ACC112 (cell line): ENCODE results near the gene RPTOR.
"Not testable (repeated sequence)": the region's sequence is repeated elsewhere in the genome, so short reads cannot be mapped to it uniquely, and the experiment has no call there.

Source experiments
- H2AFZ ChIP-seq: fragments of 200-600 bp; sonication (generic); one replicate; pipeline ENCODE4 v1.6.0; 2017; ENCODE audit warnings: antibody characterized with exemption, low read length; ENCODE audit not compliant: unreplicated experiment
- H3K27ac ChIP-seq: fragments of 200-600 bp; sonication (generic); 2 replicates; pipeline ENCODE4 v1.5.1; 2014; ENCODE audit warnings: low read depth, mild to moderate bottlenecking, antibody characterized with exemption, low read length, moderate library complexity
- H3K27me3 ChIP-seq: fragments of 200-600 bp; sonication (generic); 2 replicates; pipeline ENCODE4 v1.6.1; 2014; ENCODE audit warnings: mild to moderate bottlenecking, antibody characterized with exemption, low read length, moderate library complexity, mixed read lengths; ENCODE audit not compliant: insufficient read depth
- H3K36me3 ChIP-seq: fragments of 200-600 bp; sonication (generic); 2 replicates; pipeline ENCODE4 v1.6.1; 2016; ENCODE audit warnings: mild to moderate bottlenecking, antibody characterized with exemption, low read length, moderate library complexity, mixed read lengths; ENCODE audit not compliant: insufficient read depth
- H3K4me1 ChIP-seq: fragments of 200-600 bp; sonication (generic); one replicate; pipeline ENCODE4 v1.6.1; 2016; ENCODE audit warnings: low read length, mixed read lengths; ENCODE audit not compliant: insufficient read depth, unreplicated experiment, control insufficient read depth
- H3K4me3 ChIP-seq: fragments of 200-600 bp; sonication (generic); 2 replicates; pipeline ENCODE4 v1.5.1; 2014; ENCODE audit warnings: mild to moderate bottlenecking, low read depth, low read length
- H3K79me2 ChIP-seq: fragments of 200-600 bp; sonication (generic); one replicate; pipeline ENCODE4 v1.6.0; 2016; ENCODE audit warnings: low read length; ENCODE audit not compliant: control insufficient read depth, unreplicated experiment, insufficient read depth

RPTOR gene

DNA sequence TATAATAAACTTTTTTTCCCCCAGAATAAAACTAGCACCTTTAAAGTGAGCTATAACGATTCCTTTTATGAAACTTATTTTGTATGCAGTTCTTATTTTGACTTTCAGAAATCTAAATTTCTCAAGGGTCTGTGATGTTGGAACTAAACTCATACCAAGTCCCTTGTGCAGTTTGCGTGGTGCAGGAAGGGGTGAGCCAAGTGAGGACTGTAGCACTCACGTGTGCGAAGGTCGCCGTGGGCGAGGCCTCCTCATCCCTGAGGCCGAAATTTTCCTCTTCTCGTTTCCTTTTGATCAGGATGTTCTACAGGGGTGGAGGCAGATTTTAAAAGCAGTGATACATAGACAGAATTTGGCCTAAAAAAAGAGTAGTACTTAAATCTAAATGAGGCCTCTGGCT, 73.7 kb downstream of the RPTOR start:
- no peak overlapping the region for H3K27ac ChIP-seq
- no peak overlapping the region for H3K4me3 ChIP-seq
- no peak overlapping the region for H2AFZ ChIP-seq
- H3K4me1 ChIP-seq: peaks cover 9% of the 10 kb centered on the region
- peaks cover 45% of the 10 kb centered on the region for H3K79me2 ChIP-seq
- H3K27me3 ChIP-seq: no peaks in the 10 kb centered on the region
- H3K36me3 ChIP-seq: no peaks in the 10 kb centered on the region

GRCh38 chr17:80619535-80620235, 75.0 kb downstream of the RPTOR start:
- no peak overlapping the region for H3K27ac ChIP-seq
- H3K4me1 ChIP-seq: peaks cover 9% of the 10 kb centered on the region
- H3K79me2 ChIP-seq: peaks cover 37% of the 10 kb centered on the region
- no peak overlapping the region for H3K4me3 ChIP-seq
- no peaks in the 10 kb centered on the region for H3K27me3 ChIP-seq
- no peaks in the 10 kb centered on the region for H3K36me3 ChIP-seq
- no peak overlapping the region for H2AFZ ChIP-seq

DNA sequence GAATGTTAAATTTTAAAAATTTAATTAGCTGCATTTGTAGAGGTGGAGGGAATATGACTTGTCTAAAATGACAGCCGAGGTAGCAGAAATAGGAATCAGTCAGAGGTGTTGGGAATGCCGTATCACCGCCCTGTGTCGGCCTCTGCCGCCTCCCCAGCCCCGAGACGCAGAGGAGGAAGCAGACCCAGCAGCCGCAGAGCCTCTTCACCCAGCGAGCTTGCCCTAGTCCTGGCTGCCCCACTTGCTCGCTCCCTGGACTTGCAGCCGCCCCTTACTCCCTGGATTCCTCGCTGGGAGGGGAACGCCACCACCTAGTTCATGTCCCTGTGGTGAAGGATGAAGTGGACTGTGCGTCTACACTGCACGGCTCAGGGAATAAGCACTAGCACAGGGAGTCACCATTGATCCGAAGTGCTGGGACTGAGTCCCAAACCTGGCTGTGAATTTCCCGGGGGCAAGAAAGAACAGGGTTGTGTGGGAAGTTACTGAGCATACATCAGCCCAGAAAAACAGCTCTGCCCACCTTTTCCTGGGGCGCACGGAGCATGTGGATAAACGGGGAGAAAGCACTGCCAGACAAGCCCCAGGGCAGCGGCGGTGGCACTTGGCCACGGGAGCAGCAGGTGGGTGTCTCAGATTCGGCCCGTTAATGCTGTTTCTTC, 76.8 kb downstream of the RPTOR start:
- Histone ChIP-seq H3K36me3 (no peaks in the 10 kb centered on the region), H3K27me3 (no peaks in the 10 kb centered on the region), H3K79me2 (peaks cover 32% of the 10 kb centered on the region), H3K4me3 (no peak overlapping the region), H2AFZ (no peak overlapping the region), H3K4me1 (peaks cover 9% of the 10 kb centered on the region), H3K27ac (no peak overlapping the region)

DNA sequence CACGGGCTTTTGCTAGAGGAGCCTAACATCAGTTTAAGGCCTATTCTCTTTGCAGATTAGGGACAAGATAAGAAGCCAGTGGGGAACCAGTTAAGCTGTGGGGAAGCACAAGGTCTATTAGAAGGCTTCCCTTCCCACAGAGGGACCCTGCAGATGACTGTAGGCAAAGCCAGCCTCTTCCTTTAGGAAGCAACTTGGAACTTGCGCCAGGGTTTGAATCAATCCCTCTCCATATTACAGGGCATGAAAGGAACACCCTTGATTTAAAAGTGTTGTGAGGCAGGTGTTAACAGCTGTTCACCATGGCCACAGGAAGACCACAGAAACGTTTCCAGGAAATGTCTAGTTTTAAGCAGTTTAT, 77.3 kb downstream of the RPTOR start:
- H2AFZ ChIP-seq: no peak overlapping the region
- H3K36me3 ChIP-seq: no peaks in the 10 kb centered on the region
- H3K27me3 ChIP-seq: no peaks in the 10 kb centered on the region
- peaks cover 9% of the 10 kb centered on the region for H3K4me1 ChIP-seq
- H3K27ac ChIP-seq: no peak overlapping the region
- no peak overlapping the region for H3K4me3 ChIP-seq
- H3K79me2 ChIP-seq: peaks cover 32% of the 10 kb centered on the region

DNA sequence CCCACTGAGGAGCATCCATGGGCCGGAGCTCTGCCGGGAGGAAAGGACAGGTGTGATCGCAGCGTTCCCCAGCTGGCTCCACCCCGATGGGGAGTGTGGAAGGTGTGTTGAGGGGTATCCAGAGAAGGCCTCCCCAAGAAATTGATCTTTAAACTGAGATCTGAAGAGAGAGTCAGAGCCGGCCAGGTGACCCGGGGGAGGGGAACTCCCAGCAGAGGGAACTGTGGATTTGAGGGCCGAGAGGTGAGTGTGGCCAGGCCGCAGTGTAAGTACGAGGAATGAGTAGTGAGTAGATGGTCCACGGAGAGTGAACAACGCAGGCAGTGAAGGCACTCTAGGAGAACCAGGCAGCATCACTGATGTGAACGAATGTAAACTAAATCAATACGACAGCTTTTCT, 80.2 kb downstream of the RPTOR start:
- Histone ChIP-seq H3K79me2 (peaks cover 25% of the 10 kb centered on the region), H2AFZ (no peak overlapping the region), H3K27ac (no peak overlapping the region), H3K4me3 (no peak overlapping the region), H3K4me1 (peaks cover 3% of the 10 kb centered on the region), H3K27me3 (no peaks in the 10 kb centered on the region), H3K36me3 (no peaks in the 10 kb centered on the region)

DNA sequence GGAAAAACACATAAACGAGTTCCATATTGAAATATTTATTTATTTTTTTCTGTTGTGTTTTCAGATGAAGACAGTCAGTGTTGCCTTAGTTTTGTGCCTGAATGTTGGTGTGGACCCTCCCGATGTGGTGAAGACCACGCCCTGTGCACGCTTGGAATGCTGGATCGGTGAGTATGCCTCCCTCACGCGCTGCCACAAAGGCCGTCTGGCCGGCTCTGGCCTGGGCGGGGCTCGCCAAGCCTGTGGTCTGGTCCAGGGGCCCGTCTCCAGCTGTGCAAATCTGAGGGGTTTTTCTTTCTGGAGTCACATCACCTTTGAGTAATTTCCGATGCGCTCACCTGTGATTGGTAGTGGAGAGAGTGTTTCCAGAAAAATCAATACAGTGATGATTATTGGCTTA, 81.0 kb downstream of the RPTOR start:
- H3K4me1 ChIP-seq: no peaks in the 10 kb centered on the region
- no peak overlapping the region for H2AFZ ChIP-seq
- no peak overlapping the region for H3K27ac ChIP-seq
- no peaks in the 10 kb centered on the region for H3K27me3 ChIP-seq
- no peaks in the 10 kb centered on the region for H3K36me3 ChIP-seq
- peaks cover 22% of the 10 kb centered on the region for H3K79me2 ChIP-seq
- H3K4me3 ChIP-seq: no peak overlapping the region

GRCh38 chr17:80628881-80629280, 84.2 kb downstream of the RPTOR start:
- H3K36me3 ChIP-seq, H2AFZ ChIP-seq, H3K4me3 ChIP-seq, H3K27me3 ChIP-seq, H3K4me1 ChIP-seq, H3K27ac ChIP-seq: not testable (repeated sequence)
- H3K79me2 ChIP-seq: peaks cover 19% of the 10 kb centered on the region

DNA sequence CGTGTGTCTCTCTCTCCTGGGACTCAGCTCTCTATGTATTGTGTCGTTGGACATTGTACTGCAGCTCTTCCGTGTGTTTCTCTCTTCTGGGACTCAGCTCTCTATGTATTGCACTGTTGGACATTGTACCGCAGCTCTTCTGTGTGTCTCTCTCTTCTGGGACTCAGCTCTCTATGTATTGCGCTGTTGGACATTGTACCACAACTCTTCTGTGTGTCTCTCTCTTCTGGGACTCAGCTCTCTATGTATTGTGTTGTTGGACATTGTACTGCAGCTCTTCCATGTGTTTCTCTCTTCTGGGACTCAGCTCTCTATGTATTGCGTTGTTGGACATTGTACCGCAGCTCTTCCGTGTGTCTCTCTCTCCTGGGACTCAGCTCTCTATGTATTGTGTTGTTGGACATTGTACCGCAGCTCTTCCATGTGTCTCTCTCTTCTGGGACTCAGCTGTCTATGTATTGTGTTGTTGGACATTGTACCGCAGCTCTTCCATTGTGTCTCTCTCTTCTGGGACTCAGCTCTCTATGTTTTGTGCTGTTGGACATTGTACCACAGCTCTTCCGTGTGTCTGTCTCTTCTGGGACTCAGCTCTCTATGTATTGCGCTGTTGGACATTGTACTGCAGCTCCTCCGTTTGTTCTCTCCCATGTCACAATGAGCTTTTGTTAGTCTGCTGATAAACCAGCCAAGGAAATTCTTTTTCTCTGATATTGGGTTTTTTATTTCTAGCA, 84.8 kb downstream of the RPTOR start:
- Histone ChIP-seq H3K27ac (no peak overlapping the region), H3K4me1 (no peaks in the 10 kb centered on the region), H3K36me3 (no peaks in the 10 kb centered on the region), H3K27me3 (no peaks in the 10 kb centered on the region), H3K4me3 (no peak overlapping the region), H3K79me2 (peaks cover 20% of the 10 kb centered on the region), H2AFZ (no peak overlapping the region)

- Histone ChIP-seq H3K27ac (no peak overlapping the region), H2AFZ (no peak overlapping the region), H3K79me2 (peaks cover 17% of the 10 kb centered on the region), H3K36me3 (no peaks in the 10 kb centered on the region), H3K4me3 (no peak overlapping the region), H3K4me1 (no peaks in the 10 kb centered on the region), H3K27me3 (no peaks in the 10 kb centered on the region)
Observed at GRCh38 chr17:80630560-80631120, 86.0 kb downstream of the RPTOR start.

- no peaks in the 10 kb centered on the region for H3K4me1 ChIP-seq
- H3K27me3 ChIP-seq: no peaks in the 10 kb centered on the region
- peaks cover 20% of the 10 kb centered on the region for H3K79me2 ChIP-seq
- H3K27ac ChIP-seq: no peak overlapping the region
- H3K4me3 ChIP-seq: no peak overlapping the region
- no peaks in the 10 kb centered on the region for H3K36me3 ChIP-seq
- no peak overlapping the region for H2AFZ ChIP-seq
Observed at GRCh38 chr17:80631142-80632045, 86.8 kb downstream of the RPTOR start.
